Neural progenitor cell (in vitro differentiated cells): Measurements from ENCODE around the gene PHACTR1.

Source experiments
- EZH2 ChIP-seq: fragments of 200-600 bp; sonication (generic); IDR thresholded peaks from 2 replicates; pipeline ENCODE4 v1.6.1; 2017; ENCODE audit warnings: antibody characterized with exemption, mild to moderate bottlenecking, moderate library complexity
- EZH2phosphoT487 ChIP-seq: fragments of 200-600 bp; sonication (generic); IDR thresholded peaks from 2 replicates; pipeline ENCODE4 v1.6.1; 2017; ENCODE audit warnings: antibody characterized with exemption
- TF ChIP-seq, protein P1 (sequence below): fragments of 200-600 bp; sonication (generic); IDR thresholded peaks from 2 replicates; pipeline ENCODE4 v1.5.1; 2017; ENCODE audit warnings: antibody characterized with exemption, mild to moderate bottlenecking

DNA sequence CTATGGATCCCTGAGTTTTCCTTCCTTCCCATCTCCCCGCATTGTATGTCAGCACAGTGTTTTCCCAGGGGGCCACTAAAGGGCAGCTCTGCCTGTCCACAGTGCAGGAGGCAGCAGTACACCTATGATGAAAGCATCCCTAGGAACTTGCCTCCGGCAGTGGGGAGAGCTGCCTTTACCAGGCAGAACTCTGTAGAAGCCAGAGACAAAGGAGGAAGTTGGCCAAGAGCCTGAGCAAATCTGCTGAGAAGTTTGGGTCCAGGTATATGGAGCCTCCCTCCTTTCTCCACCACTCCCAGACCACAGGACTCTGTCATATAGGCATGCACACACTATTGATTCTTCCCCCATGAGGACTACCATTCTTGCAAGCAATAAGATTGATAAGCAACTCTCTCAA is 329.1 kb downstream of the PHACTR1 start:
- TF ChIP-seq, protein P1, sequence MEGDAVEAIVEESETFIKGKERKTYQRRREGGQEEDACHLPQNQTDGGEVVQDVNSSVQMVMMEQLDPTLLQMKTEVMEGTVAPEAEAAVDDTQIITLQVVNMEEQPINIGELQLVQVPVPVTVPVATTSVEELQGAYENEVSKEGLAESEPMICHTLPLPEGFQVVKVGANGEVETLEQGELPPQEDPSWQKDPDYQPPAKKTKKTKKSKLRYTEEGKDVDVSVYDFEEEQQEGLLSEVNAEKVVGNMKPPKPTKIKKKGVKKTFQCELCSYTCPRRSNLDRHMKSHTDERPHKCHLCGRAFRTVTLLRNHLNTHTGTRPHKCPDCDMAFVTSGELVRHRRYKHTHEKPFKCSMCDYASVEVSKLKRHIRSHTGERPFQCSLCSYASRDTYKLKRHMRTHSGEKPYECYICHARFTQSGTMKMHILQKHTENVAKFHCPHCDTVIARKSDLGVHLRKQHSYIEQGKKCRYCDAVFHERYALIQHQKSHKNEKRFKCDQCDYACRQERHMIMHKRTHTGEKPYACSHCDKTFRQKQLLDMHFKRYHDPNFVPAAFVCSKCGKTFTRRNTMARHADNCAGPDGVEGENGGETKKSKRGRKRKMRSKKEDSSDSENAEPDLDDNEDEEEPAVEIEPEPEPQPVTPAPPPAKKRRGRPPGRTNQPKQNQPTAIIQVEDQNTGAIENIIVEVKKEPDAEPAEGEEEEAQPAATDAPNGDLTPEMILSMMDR, result no peak
- TF ChIP-seq EZH2 (no peak), EZH2phosphoT487 (no peak)
